ENCODE data around the gene FLYWCH1. TPM values are rescaled to one million over a fixed set of nuclear protein-coding genes. Genes with fewer than 3 reads are reported as not detected.

Gene FLYWCH1
- total and polyA plus RNA-seq, 9 of the 15 experiments (the other 6 are each of a cell fraction or from before 2014, with no cell fraction given) = 0.18 to 33.6 (median 11.3) TPM

DNA sequence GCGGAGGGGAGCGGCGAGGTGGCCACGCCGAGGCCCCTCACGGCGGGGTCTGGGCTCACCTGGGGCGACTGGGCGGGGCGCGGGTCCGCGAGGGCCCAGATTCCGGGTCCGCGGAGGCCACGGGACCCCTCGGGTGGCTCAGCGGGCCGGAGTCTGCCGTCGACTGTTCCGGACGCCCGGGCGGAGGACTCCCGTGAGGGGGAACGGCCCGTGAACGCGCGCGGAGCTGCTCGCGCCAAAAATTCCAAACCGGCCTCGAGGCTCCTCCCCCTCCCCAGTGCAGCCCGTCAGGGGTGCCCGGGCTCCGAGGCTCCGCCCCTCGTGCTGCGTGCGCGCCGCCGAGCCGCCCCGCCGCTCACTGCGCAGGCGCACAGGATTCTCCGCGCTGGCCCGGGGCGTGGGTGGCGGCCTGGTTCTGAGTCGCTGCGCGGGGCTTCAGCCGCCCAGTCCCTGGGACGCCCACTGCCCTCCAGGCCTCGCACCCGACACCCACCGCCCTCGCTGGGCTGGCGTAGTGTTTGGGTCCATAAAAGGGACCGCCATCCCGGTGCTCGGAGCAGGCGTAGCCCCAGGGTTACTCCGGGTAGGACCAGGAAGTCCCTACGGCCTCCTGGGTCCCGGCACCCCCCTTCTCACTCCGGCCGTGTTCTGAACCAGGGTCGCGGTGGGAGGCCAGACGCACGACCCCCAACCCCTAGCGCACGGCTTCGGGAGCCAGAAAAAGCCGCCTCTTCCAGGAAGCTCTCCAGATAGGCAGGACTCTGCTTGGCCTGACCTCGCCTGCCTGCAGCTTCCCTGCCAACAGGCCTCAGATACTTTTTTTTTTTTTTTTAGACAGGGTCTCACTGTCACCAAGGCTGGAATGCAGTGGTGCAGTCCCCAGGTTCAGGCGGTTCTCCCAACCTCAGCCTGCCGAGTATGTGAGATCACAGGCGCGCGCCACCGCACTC is 68.8 kb downstream of the FLYWCH1 start, which contains the start of gene PKMYT1 (continued):
- TF ChIP-seq ZNF707 (CRISPR knock-in tag; conservative IDR thresholded peaks at IDR 0.05) (no peak), CAMTA2 (CRISPR knock-in tag; conservative IDR thresholded peaks at IDR 0.05) (no peak), ESRRB (CRISPR knock-in tag; IDR thresholded peaks at IDR 0.05; ENCODE audit: borderline replicate concordance) (no peak), SETDB1 (IDR thresholded peaks at IDR 0.05; ENCODE audit: low read length) (no peak), ZZZ3 (IDR thresholded peaks at IDR 0.05) (no peak), U2AF2 (optimal IDR thresholded peaks at IDR 0.05; ENCODE audit: low read depth, low read length) (no peak), SIX5 (IDR thresholded peaks at IDR 0.05; ENCODE audit: borderline replicate concordance in 1 of 2, insufficient read depth in 1 of 2, low read depth in 1 of 2, low read length in 2 of 2) (no peak), HIVEP1 (CRISPR knock-in tag; IDR thresholded peaks at IDR 0.05) (no peak), LEF1 (IDR thresholded peaks at IDR 0.05) (no peak), ETS2 (tag; IDR thresholded peaks at IDR 0.05; ENCODE audit: borderline replicate concordance, poor library complexity, severe bottlenecking) (peak; percentile 37), CCAR2 (IDR thresholded peaks at IDR 0.05; ENCODE audit: low read depth, low read length) (no peak), MYNN (IDR thresholded peaks at IDR 0.05) (no peak), MYNN (CRISPR knock-in tag; IDR thresholded peaks at IDR 0.05) (no peak), RBM14 (IDR thresholded peaks at IDR 0.05; ENCODE audit: borderline replicate concordance, insufficient read depth, low read depth, low read length) (no peak), CXXC5 (CRISPR knock-in tag; IDR thresholded peaks at IDR 0.05) (peak; percentile 70)
- TF ChIP-seq, protein P1, sequence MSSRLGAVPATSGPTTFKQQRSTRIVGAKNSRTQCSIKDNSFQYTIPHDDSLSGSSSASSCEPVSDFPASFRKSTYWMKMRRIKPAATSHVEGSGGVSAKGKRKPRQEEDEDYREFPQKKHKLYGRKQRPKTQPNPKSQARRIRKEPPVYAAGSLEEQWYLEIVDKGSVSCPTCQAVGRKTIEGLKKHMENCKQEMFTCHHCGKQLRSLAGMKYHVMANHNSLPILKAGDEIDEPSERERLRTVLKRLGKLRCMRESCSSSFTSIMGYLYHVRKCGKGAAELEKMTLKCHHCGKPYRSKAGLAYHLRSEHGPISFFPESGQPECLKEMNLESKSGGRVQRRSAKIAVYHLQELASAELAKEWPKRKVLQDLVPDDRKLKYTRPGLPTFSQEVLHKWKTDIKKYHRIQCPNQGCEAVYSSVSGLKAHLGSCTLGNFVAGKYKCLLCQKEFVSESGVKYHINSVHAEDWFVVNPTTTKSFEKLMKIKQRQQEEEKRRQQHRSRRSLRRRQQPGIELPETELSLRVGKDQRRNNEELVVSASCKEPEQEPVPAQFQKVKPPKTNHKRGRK (tag; IDR thresholded peaks at IDR 0.05) = no peak
- TF ChIP-seq, protein P2, sequence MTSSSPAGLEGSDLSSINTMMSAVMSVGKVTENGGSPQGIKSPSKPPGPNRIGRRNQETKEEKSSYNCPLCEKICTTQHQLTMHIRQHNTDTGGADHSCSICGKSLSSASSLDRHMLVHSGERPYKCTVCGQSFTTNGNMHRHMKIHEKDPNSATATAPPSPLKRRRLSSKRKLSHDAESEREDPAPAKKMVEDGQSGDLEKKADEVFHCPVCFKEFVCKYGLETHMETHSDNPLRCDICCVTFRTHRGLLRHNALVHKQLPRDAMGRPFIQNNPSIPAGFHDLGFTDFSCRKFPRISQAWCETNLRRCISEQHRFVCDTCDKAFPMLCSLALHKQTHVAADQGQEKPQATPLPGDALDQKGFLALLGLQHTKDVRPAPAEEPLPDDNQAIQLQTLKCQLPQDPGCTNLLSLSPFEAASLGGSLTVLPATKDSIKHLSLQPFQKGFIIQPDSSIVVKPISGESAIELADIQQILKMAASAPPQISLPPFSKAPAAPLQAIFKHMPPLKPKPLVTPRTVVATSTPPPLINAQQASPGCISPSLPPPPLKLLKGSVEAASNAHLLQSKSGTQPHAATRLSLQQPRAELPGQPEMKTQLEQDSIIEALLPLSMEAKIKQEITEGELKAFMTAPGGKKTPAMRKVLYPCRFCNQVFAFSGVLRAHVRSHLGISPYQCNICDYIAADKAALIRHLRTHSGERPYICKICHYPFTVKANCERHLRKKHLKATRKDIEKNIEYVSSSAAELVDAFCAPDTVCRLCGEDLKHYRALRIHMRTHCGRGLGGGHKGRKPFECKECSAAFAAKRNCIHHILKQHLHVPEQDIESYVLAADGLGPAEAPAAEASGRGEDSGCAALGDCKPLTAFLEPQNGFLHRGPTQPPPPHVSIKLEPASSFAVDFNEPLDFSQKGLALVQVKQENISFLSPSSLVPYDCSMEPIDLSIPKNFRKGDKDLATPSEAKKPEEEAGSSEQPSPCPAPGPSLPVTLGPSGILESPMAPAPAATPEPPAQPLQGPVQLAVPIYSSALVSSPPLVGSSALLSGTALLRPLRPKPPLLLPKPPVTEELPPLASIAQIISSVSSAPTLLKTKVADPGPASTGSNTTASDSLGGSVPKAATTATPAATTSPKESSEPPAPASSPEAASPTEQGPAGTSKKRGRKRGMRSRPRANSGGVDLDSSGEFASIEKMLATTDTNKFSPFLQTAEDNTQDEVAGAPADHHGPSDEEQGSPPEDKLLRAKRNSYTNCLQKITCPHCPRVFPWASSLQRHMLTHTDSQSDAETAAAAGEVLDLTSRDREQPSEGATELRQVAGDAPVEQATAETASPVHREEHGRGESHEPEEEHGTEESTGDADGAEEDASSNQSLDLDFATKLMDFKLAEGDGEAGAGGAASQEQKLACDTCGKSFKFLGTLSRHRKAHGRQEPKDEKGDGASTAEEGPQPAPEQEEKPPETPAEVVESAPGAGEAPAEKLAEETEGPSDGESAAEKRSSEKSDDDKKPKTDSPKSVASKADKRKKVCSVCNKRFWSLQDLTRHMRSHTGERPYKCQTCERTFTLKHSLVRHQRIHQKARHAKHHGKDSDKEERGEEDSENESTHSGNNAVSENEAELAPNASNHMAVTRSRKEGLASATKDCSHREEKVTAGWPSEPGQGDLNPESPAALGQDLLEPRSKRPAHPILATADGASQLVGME (CRISPR knock-in tag; IDR thresholded peaks at IDR 0.05) = 0 out of 2 replicates have a peak, but pooled peaks have one; percentile 41

Data from K562 (cell line).